WTC11 (cell line): Measurements from ENCODE around the gene FOCAD.

Experiments used
- ATF3 ChIP-seq: sonication (generic); formaldehyde crosslinking; conservative IDR thresholded peaks from 2 replicates; pipeline ENCODE4 v1.8.1; 2022; ENCODE audit warnings: mild to moderate bottlenecking, missing genetic modification reagents
- CTCF ChIP-seq: fragments of 200-600 bp; IDR thresholded peaks from 2 replicates; pipeline ENCODE4 v1.8.0; 2022; ENCODE audit warnings: antibody characterized with exemption
- ETV6 ChIP-seq: sonication (generic); formaldehyde crosslinking; IDR thresholded peaks from 2 replicates; pipeline ENCODE4 v1.8.1; 2022; ENCODE audit warnings: mild to moderate bottlenecking, missing genetic modification reagents
- GTF2I ChIP-seq: fragments of 250-450 bp; sonication (Bioruptor Pico); conservative IDR thresholded peaks from 2 replicates; pipeline ENCODE4 v1.4.0; 2021; ENCODE audit warnings: mild to moderate bottlenecking
- JUN ChIP-seq: sonication (generic); formaldehyde crosslinking; IDR thresholded peaks from 2 replicates; pipeline ENCODE4 v1.8.0; 2023; ENCODE audit warnings: mild to moderate bottlenecking, missing genetic modification reagents
- MAX ChIP-seq: sonication (generic); formaldehyde crosslinking; IDR thresholded peaks from 2 replicates; pipeline ENCODE4 v1.8.0; 2022; ENCODE audit warnings: mild to moderate bottlenecking, missing genetic modification reagents
- OVOL2 ChIP-seq: fragments of 250-450 bp; sonication (Bioruptor Pico); IDR thresholded peaks from 2 replicates; pipeline ENCODE4 v1.9.0; 2021; ENCODE audit warnings: mild to moderate bottlenecking, borderline replicate concordance
- PRDM15 ChIP-seq: sonication (generic); formaldehyde crosslinking; IDR thresholded peaks from 2 replicates; pipeline ENCODE4 v1.8.0; 2022; ENCODE audit warnings: missing genetic modification reagents
- RELA ChIP-seq: sonication (generic); formaldehyde crosslinking; IDR thresholded peaks from 2 replicates; pipeline ENCODE4 v1.8.1; 2022; ENCODE audit warnings: missing genetic modification reagents, mild to moderate bottlenecking, borderline replicate concordance
- SOX15 ChIP-seq: fragments of 250-450 bp; sonication (Bioruptor Pico); IDR thresholded peaks from 2 replicates; pipeline ENCODE4 v1.9.0; 2021; ENCODE audit warnings: mild to moderate bottlenecking
- TP53 ChIP-seq: sonication (generic); formaldehyde crosslinking; IDR thresholded peaks from 2 replicates; pipeline ENCODE4 v1.8.1; 2023; ENCODE audit warnings: mild to moderate bottlenecking, missing genetic modification reagents
- ZBTB21 ChIP-seq: sonication (generic); formaldehyde crosslinking; IDR thresholded peaks from 2 replicates; pipeline ENCODE4 v1.8.1; 2023; ENCODE audit warnings: mild to moderate bottlenecking, missing genetic modification reagents, borderline replicate concordance

GRCh38 chr9:21018177-21018576 lies 334.1 kb downstream of the FOCAD start:
- TF ChIP-seq CTCF, result no peak
- TF ChIP-seq OVOL2 (CRISPR knock-in tag), result no peak
- no peak for TF ChIP-seq MAX (CRISPR knock-in tag)
- no peak for TF ChIP-seq SOX15 (CRISPR knock-in tag)
- no peak for TF ChIP-seq JUN (CRISPR knock-in tag)
- TF ChIP-seq ETV6 (CRISPR knock-in tag), result no peak
- TF ChIP-seq ZBTB21 (CRISPR knock-in tag), result no peak
- no peak for TF ChIP-seq TP53 (CRISPR knock-in tag)
- no peak for TF ChIP-seq PRDM15 (CRISPR knock-in tag)
- TF ChIP-seq RELA (CRISPR knock-in tag), result no peak
- no peak for TF ChIP-seq GTF2I
- TF ChIP-seq ATF3 (CRISPR knock-in tag), result no peak
